Transverse colon (tissue), 3 donors: Measurements from ENCODE around the gene IPO8.

Source experiments
- POLR2A ChIP-seq: fragments of 450-650 bp; IDR thresholded peaks from one replicate; pipeline ENCODE4 v1.6.1; 2016; ENCODE audit warnings: antibody characterized with exemption, mild to moderate bottlenecking, moderate library complexity
- TF ChIP-seq, protein P1 (sequence below), 5 experiments: fragments of 200-600 bp in 3 of 5; fragments of 450-650 bp in 2 of 5; sonication (generic) in 3 of 5; IDR thresholded peaks; 1 replicate in 2 of 5; 2 replicates in 3 of 5; pipeline ENCODE4 v1.5.1; 2016 to 2017; ENCODE audit warnings: antibody characterized with exemption in 5 of 5, inconsistent platforms in 3 of 5, mild to moderate bottlenecking in 2 of 5, moderate library complexity in 1 of 5

DNA sequence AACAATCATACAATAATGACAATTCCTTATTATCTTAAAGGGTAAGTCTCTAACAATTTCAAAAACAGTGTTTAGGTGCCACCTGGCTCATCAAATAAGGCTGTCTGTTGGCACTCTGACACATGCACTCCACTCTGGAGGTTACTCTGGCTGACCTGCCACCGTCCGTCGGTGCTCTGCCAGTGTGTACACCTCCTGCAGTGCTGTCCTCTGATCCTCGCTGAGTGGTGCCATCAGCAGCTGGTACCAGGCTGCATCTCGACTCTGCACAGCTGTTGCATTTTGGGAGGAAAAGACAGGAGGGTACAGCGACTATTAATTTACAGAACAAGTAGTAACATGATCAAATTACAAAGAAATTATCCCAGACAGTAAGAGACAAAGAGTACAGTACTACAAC is 63.9 kb downstream of the IPO8 start:
- TF ChIP-seq, protein P1, sequence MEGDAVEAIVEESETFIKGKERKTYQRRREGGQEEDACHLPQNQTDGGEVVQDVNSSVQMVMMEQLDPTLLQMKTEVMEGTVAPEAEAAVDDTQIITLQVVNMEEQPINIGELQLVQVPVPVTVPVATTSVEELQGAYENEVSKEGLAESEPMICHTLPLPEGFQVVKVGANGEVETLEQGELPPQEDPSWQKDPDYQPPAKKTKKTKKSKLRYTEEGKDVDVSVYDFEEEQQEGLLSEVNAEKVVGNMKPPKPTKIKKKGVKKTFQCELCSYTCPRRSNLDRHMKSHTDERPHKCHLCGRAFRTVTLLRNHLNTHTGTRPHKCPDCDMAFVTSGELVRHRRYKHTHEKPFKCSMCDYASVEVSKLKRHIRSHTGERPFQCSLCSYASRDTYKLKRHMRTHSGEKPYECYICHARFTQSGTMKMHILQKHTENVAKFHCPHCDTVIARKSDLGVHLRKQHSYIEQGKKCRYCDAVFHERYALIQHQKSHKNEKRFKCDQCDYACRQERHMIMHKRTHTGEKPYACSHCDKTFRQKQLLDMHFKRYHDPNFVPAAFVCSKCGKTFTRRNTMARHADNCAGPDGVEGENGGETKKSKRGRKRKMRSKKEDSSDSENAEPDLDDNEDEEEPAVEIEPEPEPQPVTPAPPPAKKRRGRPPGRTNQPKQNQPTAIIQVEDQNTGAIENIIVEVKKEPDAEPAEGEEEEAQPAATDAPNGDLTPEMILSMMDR (IDR thresholded peaks at IDR 0.05) = no peak
- no peak for TF ChIP-seq POLR2A
